ENCODE measurements around the gene PIK3CB.

- TF ChIP-seq CTCF (IDR thresholded peaks at IDR 0.05) (no peak), EP300 (IDR thresholded peaks at IDR 0.05) (no peak), POLR2A (IDR thresholded peaks at IDR 0.05) (no peak)
These were observed 142.6 kb downstream of the PIK3CB start for GRCh38 chr3:138692152-138692551.
